GM18517 (cell line): ENCODE results near the gene BABAM1.

Experiments
- ATAC-seq: cut with Tn5 transposase; IDR thresholded peaks from one replicate; pipeline ENCODE4 v1.9.1; 2021; ENCODE audit warnings: mild to moderate bottlenecking, moderate library complexity; ENCODE audit not compliant: unreplicated experiment

Gene BABAM1

DNA sequence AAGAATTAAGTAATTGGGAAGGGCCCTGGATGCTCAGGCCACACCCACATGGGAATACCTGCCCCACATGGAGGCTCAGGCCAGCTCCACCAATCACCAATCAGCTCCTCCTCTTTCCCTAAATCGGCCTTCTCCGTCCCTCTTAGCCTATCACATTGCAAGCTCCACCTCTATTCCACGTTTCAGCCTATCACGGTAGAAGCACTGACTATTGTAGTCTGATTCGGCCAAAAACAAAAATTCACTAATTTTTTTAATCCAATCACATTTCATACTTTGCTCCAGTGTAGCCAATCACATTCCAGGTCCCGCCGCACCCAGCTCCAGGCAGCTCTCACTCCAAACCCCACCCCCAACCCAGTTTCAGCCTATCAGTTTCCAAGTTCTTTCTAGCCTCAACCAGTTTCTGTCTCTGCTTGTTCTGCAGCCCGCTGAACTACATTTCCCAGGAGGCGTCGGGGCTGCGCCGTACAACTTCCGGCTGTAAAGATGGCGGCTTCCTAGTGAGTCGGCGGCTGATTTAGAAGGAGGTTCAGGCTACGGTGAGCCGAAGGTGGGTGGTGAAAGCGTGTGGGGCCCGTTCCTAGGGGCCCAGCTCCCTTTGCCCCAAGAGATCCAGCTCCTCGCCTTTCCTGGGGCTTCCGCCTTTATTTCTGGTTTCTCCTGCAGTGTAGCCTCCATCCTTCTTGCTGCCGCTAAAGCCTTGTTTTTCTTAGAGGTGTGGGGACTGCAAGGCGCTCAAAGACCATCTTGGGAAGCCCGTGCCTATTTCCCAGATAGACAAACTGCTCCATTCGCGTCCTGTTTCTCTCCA, at the start of gene BABAM1:
BABAM1 (plus strand) TSS at position 469 of the 814 bp plus-strand sequence. CDS start 1,364 bp downstream, outside the sequence.
- peak; percentile 95 for ATAC-seq

GRCh38 chr19:17219286-17219685, 48.0 kb upstream of the BABAM1 start:
- no peak for ATAC-seq

DNA sequence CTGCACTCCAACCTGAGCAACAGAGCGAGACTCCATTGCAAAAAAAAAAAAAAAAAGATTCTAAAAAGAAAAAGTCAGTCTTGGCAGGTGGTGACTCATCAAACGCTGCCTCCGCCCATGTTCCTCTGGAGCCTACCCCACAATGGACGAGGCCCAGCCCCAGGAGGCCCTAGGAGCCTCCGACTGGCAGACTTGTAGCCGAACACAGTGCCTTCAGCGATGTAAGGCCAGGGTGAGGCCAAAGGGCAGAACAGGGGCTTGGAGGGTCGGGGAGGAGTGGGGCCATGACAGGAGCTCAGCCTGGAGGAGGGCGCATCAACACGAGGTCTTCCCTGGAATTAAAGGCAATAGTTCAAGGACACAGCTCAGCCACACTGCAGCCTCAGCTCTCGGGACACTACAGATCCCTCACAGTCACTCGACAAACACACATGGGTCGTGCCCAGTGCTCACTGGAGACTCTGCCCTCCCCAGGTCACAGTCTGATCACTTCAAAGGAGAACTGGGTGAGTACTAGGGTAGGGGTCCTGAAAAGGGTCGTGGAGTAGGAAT, 47.0 kb upstream of the BABAM1 start:
- no peak for ATAC-seq

- ATAC-seq: no peak
Observed at GRCh38 chr19:17225053-17225452, 42.2 kb upstream of the BABAM1 start.

DNA sequence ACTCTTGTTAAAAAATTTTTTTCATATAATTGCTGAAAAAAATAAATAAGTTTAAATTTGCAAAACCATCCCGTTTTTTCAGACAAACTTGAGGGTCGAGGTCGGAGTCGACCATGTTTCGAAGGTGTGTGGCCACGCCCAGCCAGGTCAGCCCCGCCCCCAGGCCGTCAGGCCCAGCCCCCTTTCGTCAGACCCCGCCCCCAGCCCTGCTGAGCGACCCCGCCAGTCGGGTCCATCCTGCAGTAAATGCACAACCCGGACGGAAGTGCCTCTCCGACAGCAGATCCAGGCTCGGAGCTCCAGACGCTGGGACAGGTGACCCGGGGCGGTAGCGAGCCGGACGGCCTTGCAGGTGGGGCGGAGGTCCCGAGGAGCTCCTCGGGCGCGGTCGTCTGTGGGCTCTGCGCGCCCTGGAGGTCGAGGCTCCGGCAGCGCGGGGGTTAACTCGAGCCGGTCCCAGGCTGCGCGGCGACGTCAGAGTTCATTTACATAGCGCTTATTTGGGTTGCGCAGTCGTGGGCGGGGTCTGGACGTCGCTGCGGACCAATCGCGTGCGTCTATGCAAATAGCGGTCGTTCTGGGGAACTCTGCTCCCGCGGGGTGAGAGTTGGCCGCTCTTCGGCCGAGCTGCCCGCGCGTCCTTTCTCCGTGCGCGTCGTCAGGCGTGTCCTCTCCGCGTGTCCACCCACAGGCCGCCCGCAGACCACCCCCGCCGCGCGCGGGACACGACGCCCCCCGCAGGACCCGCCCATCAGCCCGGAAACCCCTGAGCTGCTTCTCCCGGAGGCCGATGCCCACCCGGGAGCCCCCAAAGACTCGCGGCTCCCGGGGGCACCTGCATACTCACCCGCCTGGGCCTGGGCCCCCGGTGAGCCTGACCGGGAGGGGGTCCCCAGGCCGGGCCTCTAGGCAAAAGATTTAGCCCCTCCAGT, 41.0 kb upstream of the BABAM1 start, which contains the start of gene OCEL1:
OCEL1 (plus strand) TSS at position 225 of the 932 bp plus-strand sequence; CDS start at position 247, 22 bp downstream.
- ATAC-seq: peak; percentile 84

DNA sequence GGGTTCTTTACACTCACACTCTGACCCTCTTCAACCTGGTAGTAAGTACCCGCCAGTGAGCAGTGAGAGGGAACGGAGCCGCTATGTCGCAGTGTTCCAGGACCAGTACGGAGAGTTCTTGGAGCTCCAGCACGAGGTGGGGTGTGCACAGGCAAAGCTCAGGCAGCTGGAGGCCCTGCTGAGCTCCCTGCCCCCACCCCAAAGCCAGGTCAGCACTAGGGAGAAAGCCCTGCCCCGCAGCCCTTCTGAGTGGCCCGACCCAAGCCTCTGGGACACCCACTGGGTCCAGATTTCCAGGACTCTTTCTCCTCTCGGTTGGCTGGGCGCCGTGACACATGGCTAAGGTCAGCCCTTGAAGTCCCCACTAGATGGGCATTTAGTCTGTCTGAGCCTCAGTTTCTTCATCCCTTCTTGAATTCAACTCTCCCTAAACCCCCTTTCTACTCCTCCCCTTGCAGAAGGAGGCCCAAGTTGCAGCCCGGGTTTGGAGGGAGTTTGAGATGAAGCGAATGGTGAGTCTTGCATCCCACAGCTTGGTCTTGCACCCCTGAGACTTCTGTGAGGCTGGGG, 39.4 kb upstream of the BABAM1 start:
- ATAC-seq: no peak

- ATAC-seq: no peak
Observed at GRCh38 chr19:17229890-17230289, 37.4 kb upstream of the BABAM1 start.

DNA sequence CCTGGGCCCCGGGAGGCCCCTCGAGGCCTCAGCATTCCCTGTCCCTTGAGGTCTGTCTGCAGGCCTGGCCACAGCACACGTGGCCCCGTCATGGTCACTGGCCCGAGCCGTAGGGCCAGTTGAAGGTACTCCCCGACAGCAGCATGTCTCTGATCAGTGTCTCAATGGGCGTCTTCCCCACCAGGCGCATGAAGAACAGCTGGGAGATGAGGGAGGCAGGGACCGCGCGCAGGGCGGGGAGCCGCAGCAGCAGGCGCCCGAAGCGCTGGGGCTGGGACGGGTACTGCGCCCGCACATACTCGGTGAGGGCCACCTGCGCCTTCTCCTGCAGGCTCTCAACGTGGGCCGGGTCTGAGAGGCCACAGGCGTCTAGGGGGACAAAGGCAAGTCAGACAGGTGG, 35.0 kb upstream of the BABAM1 start:
- ATAC-seq: no peak

DNA sequence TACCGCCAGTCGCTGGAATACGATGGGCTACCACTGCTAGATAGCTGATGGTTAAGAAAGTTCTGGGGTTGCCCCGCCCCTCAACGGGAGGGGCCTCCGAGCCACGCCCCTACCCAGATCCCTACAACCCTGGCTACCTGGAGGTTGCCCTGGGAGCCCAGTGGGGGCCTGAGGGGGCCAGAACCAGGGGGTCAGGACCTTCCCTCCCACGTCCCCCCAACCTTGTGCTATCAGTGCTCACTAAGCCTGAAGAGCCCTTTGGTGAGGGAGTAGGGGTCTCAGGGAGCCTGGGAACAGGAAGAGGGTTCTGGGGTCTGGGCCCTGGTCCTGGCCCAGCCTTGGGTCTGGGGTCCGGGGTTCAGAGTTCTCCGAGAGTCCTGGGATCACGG, 32.3 kb upstream of the BABAM1 start:
- ATAC-seq: peak; percentile 33

GRCh38 chr19:17235300-17235970, 31.8 kb upstream of the BABAM1 start:
- ATAC-seq: peak; percentile 55

DNA sequence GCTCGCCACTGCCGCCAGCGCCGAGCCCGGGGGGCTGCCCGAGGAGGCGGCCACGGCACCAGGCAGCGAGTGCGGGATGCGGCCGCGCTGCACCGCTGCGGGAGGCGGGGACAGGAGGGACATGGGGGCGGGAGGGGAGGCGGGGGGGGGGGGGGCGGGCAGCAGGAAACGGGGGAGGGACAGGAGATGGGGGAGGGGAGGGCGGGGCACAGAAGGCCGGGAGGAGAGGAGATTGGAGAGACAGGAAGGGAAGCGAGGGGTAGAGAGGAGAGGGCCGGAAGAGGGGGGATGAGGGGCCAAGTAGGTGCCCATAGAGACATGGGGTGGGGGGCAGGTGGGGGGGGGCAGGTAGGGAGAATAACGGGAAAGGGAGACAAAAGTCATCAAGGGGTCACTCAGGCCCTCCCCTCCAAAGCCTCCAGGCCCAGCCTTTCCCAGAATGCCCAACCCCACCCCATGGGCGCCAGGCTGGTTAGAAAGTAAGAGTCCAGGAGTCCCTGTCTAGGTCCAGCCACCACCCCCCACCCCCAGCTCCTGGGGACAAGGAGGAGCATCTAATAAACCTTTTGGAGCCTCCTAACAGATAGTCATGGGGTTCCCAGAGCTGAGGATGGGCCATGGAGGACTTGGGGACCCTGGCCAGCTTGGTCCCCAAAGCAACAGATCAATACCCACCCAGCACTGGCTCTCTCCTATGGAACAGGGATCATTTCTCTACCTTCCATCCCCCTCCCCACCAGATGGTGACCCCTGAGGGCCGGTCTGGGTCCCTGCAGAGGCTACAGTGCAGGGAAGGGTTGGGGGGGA, 31.1 kb upstream of the BABAM1 start:
- ATAC-seq: no peak

GRCh38 chr19:17236811-17237543, 30.3 kb upstream of the BABAM1 start:
- ATAC-seq: no peak

DNA sequence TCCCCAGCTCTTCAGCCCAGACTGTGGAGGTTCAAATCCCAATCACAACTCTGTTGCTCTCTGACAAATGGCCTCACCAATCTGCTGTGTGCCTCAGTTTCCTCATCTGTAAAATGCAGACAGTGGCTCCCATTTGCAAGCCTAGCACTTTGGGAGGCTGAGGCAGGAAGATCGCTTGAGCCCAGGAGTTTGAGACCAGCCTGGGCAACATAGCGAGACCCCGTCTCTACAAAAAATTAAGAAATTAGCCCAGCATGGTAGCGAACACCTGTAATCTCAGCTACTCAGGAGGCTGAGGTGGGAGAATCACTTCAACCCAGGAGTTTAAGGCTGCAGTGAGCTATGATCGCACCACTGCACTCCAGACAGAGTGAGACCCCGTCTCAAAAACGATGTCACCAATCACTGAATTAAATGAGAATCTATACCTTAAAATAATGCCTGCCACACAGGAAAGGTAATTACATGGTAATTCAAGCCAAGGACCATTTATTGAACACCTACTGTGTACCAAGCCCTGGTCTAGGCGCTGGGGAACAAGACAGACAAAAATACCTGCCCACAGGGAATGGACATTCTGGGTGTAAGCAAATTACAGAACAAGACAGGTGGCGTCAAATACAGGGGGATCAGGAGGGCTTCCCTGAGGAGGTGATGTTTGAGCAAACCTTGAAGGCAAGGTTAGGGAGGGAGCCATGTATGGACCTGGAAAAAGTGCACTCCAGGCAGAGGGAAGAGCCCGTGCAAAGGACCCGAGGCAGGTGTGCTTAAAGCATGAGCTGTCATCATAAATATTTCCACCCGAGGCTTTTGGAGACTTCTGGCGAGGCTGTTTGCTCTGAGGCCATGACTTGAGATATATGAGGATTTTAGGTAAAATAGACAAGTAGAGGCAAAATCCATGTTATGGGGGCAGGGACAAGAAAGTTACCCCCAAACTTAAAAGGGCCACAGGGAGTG, 29.2 kb upstream of the BABAM1 start:
- ATAC-seq: no peak

DNA sequence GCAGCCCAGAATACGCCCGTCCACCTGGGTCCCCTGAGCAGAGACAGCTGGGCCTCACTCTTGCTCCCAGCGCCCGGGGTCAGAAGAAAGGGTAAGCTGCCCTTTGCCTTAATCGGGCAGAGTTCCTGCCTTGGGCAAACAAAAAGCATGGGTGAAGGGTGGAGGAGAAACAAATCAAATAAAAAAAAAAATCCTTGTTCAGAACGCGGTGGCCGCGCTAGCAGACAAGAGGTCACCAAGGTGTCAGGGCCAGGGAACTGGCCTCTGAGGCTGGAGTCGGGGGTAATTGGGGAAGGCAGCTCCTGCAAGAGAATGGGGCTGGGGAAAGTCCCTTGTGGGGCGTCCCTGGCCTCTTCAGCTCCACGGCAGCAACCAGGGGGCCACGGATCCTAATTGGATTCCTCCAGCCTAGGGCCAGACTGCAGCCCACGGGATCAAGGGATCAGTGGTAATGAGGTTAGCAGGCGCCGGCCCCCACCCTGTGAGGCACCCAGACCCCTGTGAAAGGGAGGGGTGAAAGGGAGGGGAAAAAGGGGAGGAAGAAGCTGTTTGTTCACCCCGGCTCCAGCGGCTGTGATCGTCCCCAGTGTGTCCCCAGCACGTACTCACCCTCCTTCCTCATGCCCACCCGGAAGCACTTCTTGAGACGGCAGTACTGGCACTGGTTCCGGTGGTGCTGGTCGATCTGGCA, 27.0 kb upstream of the BABAM1 start:
- no peak for ATAC-seq

DNA sequence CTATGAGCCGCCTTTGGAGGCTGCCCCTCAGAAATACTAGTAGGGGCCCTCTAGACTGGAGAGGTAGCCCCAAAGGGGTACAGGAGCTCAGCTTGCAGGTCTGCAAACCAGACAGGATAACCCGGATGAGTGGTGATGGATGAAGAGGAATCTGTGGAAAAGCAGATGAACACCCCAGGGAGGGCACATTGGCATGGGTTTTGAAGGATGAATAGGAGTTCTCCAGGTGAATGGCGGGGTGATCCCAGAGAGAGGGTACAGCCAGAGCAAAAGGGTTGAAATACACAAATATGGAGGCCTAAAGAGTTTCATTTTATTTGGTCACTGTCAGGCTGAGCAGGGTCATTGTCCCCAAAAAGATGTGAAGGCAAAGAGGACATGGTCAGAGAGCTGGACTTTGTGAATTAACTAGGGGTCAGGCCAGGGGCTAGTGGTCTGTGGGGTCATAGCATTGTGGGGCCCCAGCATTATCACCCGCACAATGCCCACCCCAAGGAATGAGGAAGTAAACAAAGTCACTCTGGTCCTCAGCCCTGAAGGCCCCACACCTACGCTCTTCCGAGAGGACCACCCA, 26.3 kb upstream of the BABAM1 start:
- ATAC-seq: no peak

GRCh38 chr19:17242431-17243208, 24.6 kb upstream of the BABAM1 start:
- ATAC-seq: no peak
